PFSK-1 (cell line): Measurements from ENCODE around the gene HPSE.

Source experiments
- FOXP2 ChIP-seq: optimal IDR thresholded peaks from 2 replicates; pipeline ENCODE3; 2011; ENCODE audit warnings: borderline replicate concordance, control low read depth, inconsistent platforms; ENCODE audit not compliant: insufficient read depth; ENCODE audit errors: extremely low read length, extremely low read depth
- POLR2AphosphoS5 ChIP-seq: IDR thresholded peaks from 2 replicates; pipeline ENCODE4 v1.6.1; 2012; ENCODE audit warnings: low read depth, mild to moderate bottlenecking, control low read depth, low read length, moderate library complexity
- REST ChIP-seq, 2 experiments: IDR thresholded peaks; 2 replicates each; pipeline versions ENCODE4 v1.6.1 to v1.8.0; 2011 to 2012; ENCODE audit warnings: low read depth in 2 of 2, low read length in 2 of 2, control low read depth in 1 of 2, inconsistent platforms in 1 of 2, mild to moderate bottlenecking in 1 of 2, moderate library complexity in 1 of 2; ENCODE audit not compliant: insufficient read depth in 1 of 2
- SIN3A ChIP-seq: IDR thresholded peaks from 2 replicates; pipeline ENCODE4 v1.6.1; 2012; ENCODE audit warnings: mild to moderate bottlenecking, low read length, moderate library complexity, borderline replicate concordance; ENCODE audit not compliant: insufficient read depth
- TAF1 ChIP-seq: IDR thresholded peaks from 2 replicates; pipeline ENCODE4 v1.6.1; 2012; ENCODE audit warnings: low read length, control low read depth, borderline replicate concordance; ENCODE audit not compliant: insufficient read depth

Gene HPSE

GRCh38 chr4:83326546-83326945, 8.1 kb downstream of the HPSE start:
- TF ChIP-seq TAF1 (no peak), POLR2AphosphoS5 (no peak), REST (IDR thresholded peaks at IDR 0.05; ENCODE audit: insufficient read depth in 1 of 2, low read depth in 2 of 2, low read length in 2 of 2) (no peak), SIN3A (no peak), FOXP2 (no peak)

- TF ChIP-seq REST (IDR thresholded peaks at IDR 0.05; ENCODE audit: insufficient read depth in 1 of 2, low read depth in 2 of 2, low read length in 2 of 2) (no peak), POLR2AphosphoS5 (no peak), SIN3A (no peak), TAF1 (no peak), FOXP2 (no peak)
Measured at GRCh38 chr4:83323136-83323535, 11.5 kb downstream of the HPSE start.

GRCh38 chr4:83320548-83320947, 14.1 kb downstream of the HPSE start:
- TF ChIP-seq SIN3A = no peak
- TF ChIP-seq REST (IDR thresholded peaks at IDR 0.05; ENCODE audit: insufficient read depth in 1 of 2, low read depth in 2 of 2, low read length in 2 of 2) = no peak
- TF ChIP-seq POLR2AphosphoS5 = no peak
- TF ChIP-seq FOXP2 = no peak
- TF ChIP-seq TAF1 = no peak

- TF ChIP-seq TAF1 = no peak
- no peak for TF ChIP-seq POLR2AphosphoS5
- no peak for TF ChIP-seq REST (IDR thresholded peaks at IDR 0.05; ENCODE audit: insufficient read depth in 1 of 2, low read depth in 2 of 2, low read length in 2 of 2)
- no peak for TF ChIP-seq FOXP2
- TF ChIP-seq SIN3A = no peak
Measured at GRCh38 chr4:83318666-83319065, 16.0 kb downstream of the HPSE start.

- TF ChIP-seq REST (IDR thresholded peaks at IDR 0.05; ENCODE audit: insufficient read depth in 1 of 2, low read depth in 2 of 2, low read length in 2 of 2) (no peak), TAF1 (no peak), SIN3A (no peak), POLR2AphosphoS5 (no peak)
Measured at GRCh38 chr4:83317671-83318070, 17.0 kb downstream of the HPSE start.
